ENCODE results near the gene PDE4B. TPM values are rescaled to one million over a fixed set of nuclear protein-coding genes. Genes with fewer than 3 reads are reported as not detected.

PDE4B gene
- total and polyA plus RNA-seq, 10 of the 15 experiments (the other 5 are each of a cell fraction or from before 2014, with no cell fraction given), result 3.0 to 13.2 (median 5.7) TPM

- ATAC-seq (peak; percentile 37), FAIRE-seq (no peak), DNase-seq (ENCODE audit: low read depth, low spot score) (no peak)
- 47% methylated on average over 2 of the region's 2 CpGs for WGBS (ENCODE audit: insufficient coverage, insufficient replicate concordance, low lambda C conversion rate, missing lambda C conversion rate)
- Histone ChIP-seq H4K20me1 (ENCODE audit: control insufficient read depth, insufficient read depth) (no peaks in the 10 kb centered on the region), H3K36me3 (ENCODE audit: control insufficient read depth in 2 of 2, insufficient read depth in 2 of 2, low read length in 1 of 2) (no peaks in the 10 kb centered on the region), H3K9me3 (replicated peaks; ENCODE audit: control insufficient read depth, insufficient read depth, low read length) (no peaks in the 10 kb centered on the region), H3K27ac (ENCODE audit: control insufficient read depth, insufficient read depth) (no peak overlapping the region), H2AFZ (ENCODE audit: control insufficient read depth, low read depth, low read length) (no peak overlapping the region), H3K79me2 (ENCODE audit: control insufficient read depth, insufficient read depth, low read length) (no peaks in the 10 kb centered on the region), H3K4me3 (no peak overlapping the region), H3K4me2 (ENCODE audit: control insufficient read depth, insufficient read depth) (no peak overlapping the region; the same call in 1 of the 2 replicates), H3K27me3 (replicated peaks in 1 of 2; ENCODE audit: control insufficient read depth in 2 of 2, insufficient read depth in 2 of 2, low read length in 1 of 2) (0 out of 4 replicates have a peak, but pooled peaks cover 0 to 1% of the 10 kb centered on the region in 2 experiments), H3K4me1 (ENCODE audit: control insufficient read depth, insufficient read depth, low read length) (peaks cover 8% of the 10 kb centered on the region), H3K9ac (ENCODE audit: control insufficient read depth, insufficient read depth, low read length) (no peak overlapping the region)
- TF ChIP-seq HDGF (IDR thresholded peaks at IDR 0.05) (no peak), CTCF (IDR thresholded peaks at IDR 0.05 in 2 of 3, conservative IDR thresholded peaks at IDR 0.05 in 1 of 3; ENCODE audit: control insufficient read depth in 2 of 3, extremely low read depth in 1 of 3, insufficient read depth in 1 of 3, low read depth in 3 of 3, low read length in 3 of 3) (no peak), HDAC2 (IDR thresholded peaks at IDR 0.05) (no peak), ZNF207 (IDR thresholded peaks at IDR 0.05; ENCODE audit: borderline replicate concordance) (no peak), SMC3 (IDR thresholded peaks at IDR 0.05; ENCODE audit: borderline replicate concordance, low read length) (no peak), PAX5 (IDR thresholded peaks at IDR 0.05; ENCODE audit: borderline replicate concordance, low read depth, low read length) (no peak), TARDBP (IDR thresholded peaks at IDR 0.05; ENCODE audit: borderline replicate concordance) (no peak), SRF (IDR thresholded peaks at IDR 0.05; ENCODE audit: low read depth in 2 of 2, low read length in 2 of 2) (no peak), ZNF24 (IDR thresholded peaks at IDR 0.05) (no peak), NFYA (IDR thresholded peaks at IDR 0.05; ENCODE audit: borderline replicate concordance, low read depth, low read length) (no peak)
- TF ChIP-seq, protein P1, sequence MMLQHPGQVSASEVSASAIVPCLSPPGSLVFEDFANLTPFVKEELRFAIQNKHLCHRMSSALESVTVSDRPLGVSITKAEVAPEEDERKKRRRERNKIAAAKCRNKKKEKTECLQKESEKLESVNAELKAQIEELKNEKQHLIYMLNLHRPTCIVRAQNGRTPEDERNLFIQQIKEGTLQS (IDR thresholded peaks at IDR 0.05; ENCODE audit: borderline replicate concordance, extremely low read depth, low read depth, low read length), result no peak
- TF ChIP-seq, protein P2, sequence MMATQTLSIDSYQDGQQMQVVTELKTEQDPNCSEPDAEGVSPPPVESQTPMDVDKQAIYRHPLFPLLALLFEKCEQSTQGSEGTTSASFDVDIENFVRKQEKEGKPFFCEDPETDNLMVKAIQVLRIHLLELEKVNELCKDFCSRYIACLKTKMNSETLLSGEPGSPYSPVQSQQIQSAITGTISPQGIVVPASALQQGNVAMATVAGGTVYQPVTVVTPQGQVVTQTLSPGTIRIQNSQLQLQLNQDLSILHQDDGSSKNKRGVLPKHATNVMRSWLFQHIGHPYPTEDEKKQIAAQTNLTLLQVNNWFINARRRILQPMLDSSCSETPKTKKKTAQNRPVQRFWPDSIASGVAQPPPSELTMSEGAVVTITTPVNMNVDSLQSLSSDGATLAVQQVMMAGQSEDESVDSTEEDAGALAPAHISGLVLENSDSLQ (IDR thresholded peaks at IDR 0.05), result no peak
- TF ChIP-seq, protein P3, sequence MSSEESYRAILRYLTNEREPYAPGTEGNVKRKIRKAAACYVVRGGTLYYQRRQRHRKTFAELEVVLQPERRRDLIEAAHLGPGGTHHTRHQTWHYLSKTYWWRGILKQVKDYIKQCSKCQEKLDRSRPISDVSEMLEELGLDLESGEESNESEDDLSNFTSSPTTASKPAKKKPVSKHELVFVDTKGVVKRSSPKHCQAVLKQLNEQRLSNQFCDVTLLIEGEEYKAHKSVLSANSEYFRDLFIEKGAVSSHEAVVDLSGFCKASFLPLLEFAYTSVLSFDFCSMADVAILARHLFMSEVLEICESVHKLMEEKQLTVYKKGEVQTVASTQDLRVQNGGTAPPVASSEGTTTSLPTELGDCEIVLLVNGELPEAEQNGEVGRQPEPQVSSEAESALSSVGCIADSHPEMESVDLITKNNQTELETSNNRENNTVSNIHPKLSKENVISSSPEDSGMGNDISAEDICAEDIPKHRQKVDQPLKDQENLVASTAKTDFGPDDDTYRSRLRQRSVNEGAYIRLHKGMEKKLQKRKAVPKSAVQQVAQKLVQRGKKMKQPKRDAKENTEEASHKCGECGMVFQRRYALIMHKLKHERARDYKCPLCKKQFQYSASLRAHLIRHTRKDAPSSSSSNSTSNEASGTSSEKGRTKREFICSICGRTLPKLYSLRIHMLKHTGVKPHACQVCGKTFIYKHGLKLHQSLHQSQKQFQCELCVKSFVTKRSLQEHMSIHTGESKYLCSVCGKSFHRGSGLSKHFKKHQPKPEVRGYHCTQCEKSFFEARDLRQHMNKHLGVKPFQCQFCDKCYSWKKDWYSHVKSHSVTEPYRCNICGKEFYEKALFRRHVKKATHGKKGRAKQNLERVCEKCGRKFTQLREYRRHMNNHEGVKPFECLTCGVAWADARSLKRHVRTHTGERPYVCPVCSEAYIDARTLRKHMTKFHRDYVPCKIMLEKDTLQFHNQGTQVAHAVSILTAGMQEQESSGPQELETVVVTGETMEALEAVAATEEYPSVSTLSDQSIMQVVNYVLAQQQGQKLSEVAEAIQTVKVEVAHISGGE (CRISPR knock-in tag; IDR thresholded peaks at IDR 0.05), result no peak
- RAD21 ChIA-PET (ENCODE audit: unreplicated experiment), result interaction anchor here (0.7 to 19.6 kb wide), 9 partner anchors 9 to 288 kb away, joined by 3 to 519 read pairs (median 15); no protein-coding TSS in a partner anchor
- intact Hi-C loops (cut with micrococcal nuclease; ENCODE audit: unreplicated experiment), result loop anchor here (2.0 to 10.0 kb wide), 4 partner anchors 261 to 526 kb away; no protein-coding TSS in a partner anchor
- in situ Hi-C loops (cut with MboI), result loop anchor here (5.0 to 25.0 kb wide), 4 partner anchors 291 to 1009 kb away; partner anchors contain the start of genes LEPR and LEPROT
- POLR2A ChIA-PET, result no interaction called here
- CTCF ChIA-PET, result interaction anchor here (0.6 to 18.8 kb wide), 31 partner anchors 9 to 1957 kb away, joined by 3 to 595 read pairs (median 5); no protein-coding TSS in a partner anchor
- SMC1A ChIA-PET (ENCODE audit: uncharacterized antibody, unreplicated experiment), result interaction anchor here (0.7 to 22.0 kb wide), 12 partner anchors 8 to 1007 kb away, joined by 3 to 663 read pairs (median 6); no protein-coding TSS in a partner anchor
- BruUV-seq (replicated peaks), result no TSS peak
Observed at GRCh38 chr1:66243548-66244130, 450.9 kb downstream of the PDE4B start.

Measured in GM12878 (cell line).